PC-3 (cell line): Measurements from ENCODE around the gene DUSP2.

Experiments
- CTCF ChIP-seq: fragments of 300-600 bp; sonication (generic); conservative IDR thresholded peaks from 2 replicates; pipeline ENCODE4 v1.5.1; 2017; ENCODE audit warnings: antibody characterized with exemption, low read depth, mild to moderate bottlenecking, low read length
- EZH2phosphoT487 ChIP-seq: fragments of 300-600 bp; sonication (generic); IDR thresholded peaks from 2 replicates; pipeline ENCODE4 v1.6.1; 2018; ENCODE audit warnings: mild to moderate bottlenecking, antibody characterized with exemption, low read length, borderline replicate concordance

GRCh38 chr2:96105152-96105915, 39.9 kb downstream of the DUSP2 start:
- TF ChIP-seq CTCF (no peak), EZH2phosphoT487 (no peak)
